H1 (cell line): ENCODE data around the gene SPHKAP. TPM values are rescaled to one million over a fixed set of nuclear protein-coding genes. Genes with fewer than 3 reads are reported as not detected.

Experiments used
- ATF3 ChIP-seq: IDR thresholded peaks from 2 replicates; pipeline ENCODE4 v1.6.1; 2011; ENCODE audit warnings: low read depth, mild to moderate bottlenecking, low read length; ENCODE audit not compliant: insufficient read depth
- CHD7 ChIP-seq: fragments of 300-600 bp; sonication (generic); IDR thresholded peaks from 2 replicates; pipeline ENCODE4 v1.7.1; 2012; ENCODE audit warnings: low read length, moderate library complexity, mild to moderate bottlenecking, inconsistent platforms; ENCODE audit not compliant: insufficient replicate concordance
- polyA plus RNA-seq, 7 experiments: library from polyadenylated mRNA; depleted of rRNA in 3 of 7; stranded (reverse) in 5 of 7; unstranded in 2 of 7; fragments of >200 nt in 5 of 7; fragments of 200-250 nt in 2 of 7; gene quantifications; 1 replicate in 5 of 7; 2 replicates in 1 of 7; 4 replicates in 1 of 7; pipeline versions ENCODE4 v1.2.1 to v1.2.3, GENCODE V29; 2011 to 2013; ENCODE audit warnings: missing spikeins in 2 of 7, mixed read lengths in 2 of 7
- total RNA-seq: library from RNA; stranded (reverse); fragmentation: NEBNext Ultra II Directional; extraction: Animal tissue kit (Norgen Biotek cat#: 25700); gene quantifications from 2 replicates; pipeline ENCODE4 v1.2.1, GENCODE V29; 2021

Gene SPHKAP
- total and polyA plus RNA-seq, 2 of the 8 experiments (the other 6 are each of a cell fraction or from before 2014, with no cell fraction given), result 0.02 TPM; not detected in 1

- no peak for TF ChIP-seq CHD7
- TF ChIP-seq ATF3, result no peak
Measured at GRCh38 chr2:228065686-228066085, 115.8 kb downstream of the SPHKAP start (continued).
